HG03469 (cell line): ENCODE results near the gene TPRKB.
"Not testable (repeated sequence)": the region's sequence is repeated elsewhere in the genome, so short reads cannot be mapped to it uniquely, and the experiment has no call there.

Experiments
- ATAC-seq: cut with Tn5 transposase; IDR thresholded peaks from one replicate; pipeline ENCODE4 v1.9.1; 2021; ENCODE audit warnings: mild to moderate bottlenecking, moderate library complexity, moderate number of reproducible peaks; ENCODE audit not compliant: unreplicated experiment

Gene TPRKB

GRCh38 chr2:73700661-73701447, 36.3 kb downstream of the TPRKB start:
- ATAC-seq = no peak

GRCh38 chr2:73700131-73700611, 37.0 kb downstream of the TPRKB start:
- no peak for ATAC-seq

- no peak for ATAC-seq
Observed at GRCh38 chr2:73699437-73699836, 37.7 kb downstream of the TPRKB start.

- no peak for ATAC-seq
Observed at GRCh38 chr2:73698101-73698500, 39.0 kb downstream of the TPRKB start.

- ATAC-seq = no peak
Observed at GRCh38 chr2:73697606-73698005, 39.5 kb downstream of the TPRKB start.

GRCh38 chr2:73696985-73697384, 40.2 kb downstream of the TPRKB start:
- not testable (repeated sequence) for ATAC-seq

- ATAC-seq = not testable (repeated sequence)
Observed at GRCh38 chr2:73696521-73696920, 40.6 kb downstream of the TPRKB start.

GRCh38 chr2:73690372-73691088, 46.6 kb downstream of the TPRKB start:
- ATAC-seq = not testable (repeated sequence)

- not testable (repeated sequence) for ATAC-seq
Observed at GRCh38 chr2:73688494-73688893, 48.7 kb downstream of the TPRKB start.

GRCh38 chr2:73685764-73686438, 51.2 kb downstream of the TPRKB start:
- no peak for ATAC-seq

GRCh38 chr2:73684905-73685304, 52.2 kb downstream of the TPRKB start:
- ATAC-seq = not testable (repeated sequence)

- not testable (repeated sequence) for ATAC-seq
Observed at GRCh38 chr2:73684325-73684724, 52.8 kb downstream of the TPRKB start.

GRCh38 chr2:73679951-73680571, 57.1 kb downstream of the TPRKB start:
- not testable (repeated sequence) for ATAC-seq
